Endometrial microvascular endothelial cells (primary cell): ENCODE results near the gene XPC. TPM values are rescaled to one million over a fixed set of nuclear protein-coding genes. Genes with fewer than 3 reads are reported as not detected.

Experiments
- in situ Hi-C: cut with HindIII; loops from 2 replicates; pipeline ENCODE4 v1.10.0; 2017; ENCODE audit warnings: low sequenced_read_pairs, low pct_unique_long_range_greater_than_20kb; ENCODE audit errors: inconsistent ontology term
- total RNA-seq: library from RNA; depleted of rRNA; stranded (reverse); fragments of >200 nt; gene quantifications from one replicate; pipeline ENCODE4 v1.2.3, GENCODE V29; 2015; ENCODE audit errors: inconsistent ontology term

Gene XPC
- total RNA-seq, 1 donor from 2014 or later, result 42.0 TPM

DNA sequence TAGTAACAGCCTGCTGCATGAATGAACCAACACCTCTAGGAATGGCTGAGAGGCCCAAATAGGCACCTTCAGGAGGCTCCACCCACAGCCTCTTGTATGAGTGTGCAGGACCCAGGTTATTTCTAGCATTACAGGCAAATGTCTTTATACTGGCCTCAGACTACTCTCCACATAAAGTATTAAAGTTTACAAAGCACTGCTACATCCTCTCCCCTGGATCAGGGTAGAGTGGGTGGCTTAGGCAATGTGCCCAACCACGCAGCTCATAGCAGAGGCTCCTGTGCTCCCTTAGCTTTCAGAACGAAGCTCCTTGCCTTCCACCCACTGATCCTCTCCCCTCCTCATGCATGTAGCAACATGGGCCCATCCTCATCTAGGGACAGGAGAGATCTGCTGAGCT lies 37.3 kb downstream of the XPC start:
- in situ Hi-C loops, result no loop called here

- in situ Hi-C loops, result no loop called here
Measured at GRCh38 chr3:14140668-14141067, 37.7 kb downstream of the XPC start.

DNA sequence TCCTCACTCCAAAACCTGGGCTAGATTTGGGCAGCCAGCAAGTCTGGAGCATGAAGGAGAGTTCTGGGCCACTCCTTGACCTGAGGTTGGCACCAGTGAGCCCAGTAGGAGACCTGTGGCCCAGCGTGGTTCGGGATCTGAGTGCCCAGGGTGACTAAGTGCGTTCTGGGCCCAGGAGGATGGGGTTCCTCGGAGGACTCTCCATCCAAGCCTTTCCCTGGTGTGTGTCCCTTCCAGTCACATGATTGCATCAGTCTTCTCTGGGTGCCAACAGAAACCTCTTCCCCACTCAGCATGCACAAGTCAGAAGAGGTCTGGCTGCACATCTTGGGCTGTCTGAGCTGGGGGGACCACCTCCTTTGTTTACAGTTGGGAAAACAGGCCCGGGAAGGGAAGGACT lies 38.6 kb downstream of the XPC start:
- in situ Hi-C loops, result no loop called here

GRCh38 chr3:14138878-14139655 lies 39.3 kb downstream of the XPC start:
- in situ Hi-C loops, result no loop called here

DNA sequence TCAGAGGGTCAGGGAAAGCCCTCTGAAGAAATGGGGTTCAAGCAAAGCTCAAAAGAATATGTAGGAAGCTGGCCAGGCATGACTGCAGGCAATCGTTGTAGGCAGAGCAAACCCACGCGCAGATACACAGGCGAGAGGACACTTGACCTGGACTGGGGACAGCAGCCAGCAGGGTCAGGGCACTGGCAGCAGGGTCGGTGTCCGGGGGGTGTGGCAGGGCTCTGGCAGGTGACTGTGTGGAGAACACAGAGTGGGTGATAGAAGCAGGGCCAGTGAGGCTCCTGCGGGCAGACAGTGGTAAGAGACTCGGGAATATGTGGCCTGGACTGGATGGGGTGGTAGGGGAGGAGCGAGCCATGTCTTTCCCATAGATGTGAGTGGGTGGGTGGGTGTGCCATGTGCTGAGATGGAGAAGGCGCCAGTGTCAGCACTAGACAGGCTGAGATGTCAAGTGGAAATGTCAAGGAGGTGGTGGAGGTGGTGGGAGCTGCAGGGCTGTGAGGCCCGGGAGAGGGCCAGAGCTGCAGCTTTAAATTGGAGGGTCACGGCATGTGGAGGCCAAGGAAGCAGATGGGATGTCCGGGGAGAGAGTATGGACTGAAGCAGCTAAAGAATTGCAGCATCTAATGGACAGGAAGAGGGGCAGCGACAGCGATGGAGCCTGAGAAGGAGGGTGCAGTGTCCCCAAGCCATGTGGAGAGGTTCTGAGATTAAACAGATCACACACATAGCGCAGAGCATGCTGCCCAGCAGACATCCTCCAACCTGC lies 40.1 kb downstream of the XPC start:
- in situ Hi-C loops, result no loop called here

DNA sequence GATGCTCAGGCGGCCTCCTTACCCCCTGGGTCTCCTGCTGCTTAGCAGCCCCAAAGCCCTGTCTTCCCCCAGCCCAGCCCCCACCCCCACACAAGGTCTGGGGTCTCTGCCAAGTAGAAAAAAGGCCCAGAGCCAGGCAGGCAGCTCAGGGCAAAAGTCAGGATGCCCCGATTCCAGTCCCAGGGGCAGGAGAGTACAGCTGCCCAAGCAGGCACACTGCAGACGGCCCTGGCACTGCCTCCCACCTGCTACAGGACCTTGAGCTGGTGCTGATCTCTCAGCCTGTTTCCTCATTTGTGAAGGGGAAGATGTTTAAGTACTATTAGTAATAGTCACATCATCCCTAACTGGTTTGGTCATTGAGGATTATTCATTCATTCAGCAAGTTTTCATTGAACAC lies 41.0 kb downstream of the XPC start:
- in situ Hi-C loops, result no loop called here

DNA sequence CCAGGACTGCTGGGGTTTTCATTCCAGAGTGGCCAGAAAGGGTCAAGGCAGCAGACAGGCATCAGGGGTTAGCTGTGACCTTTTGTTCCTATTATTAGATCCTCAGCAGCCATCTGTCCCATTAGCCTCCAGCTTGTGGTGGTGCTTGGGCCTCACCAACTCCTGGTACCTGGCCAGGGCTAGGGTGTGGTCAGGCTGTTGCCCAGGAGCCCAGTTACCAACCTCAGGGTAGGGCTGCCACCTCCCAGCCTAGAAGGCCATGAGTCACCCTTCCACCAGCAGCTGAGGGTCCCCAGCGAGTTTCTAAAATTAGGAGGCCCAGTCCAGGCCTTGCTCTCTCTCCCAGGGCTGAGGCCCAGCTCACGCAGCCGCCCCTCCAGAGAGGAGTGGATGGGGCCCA lies 41.4 kb downstream of the XPC start:
- in situ Hi-C loops, result no loop called here

DNA sequence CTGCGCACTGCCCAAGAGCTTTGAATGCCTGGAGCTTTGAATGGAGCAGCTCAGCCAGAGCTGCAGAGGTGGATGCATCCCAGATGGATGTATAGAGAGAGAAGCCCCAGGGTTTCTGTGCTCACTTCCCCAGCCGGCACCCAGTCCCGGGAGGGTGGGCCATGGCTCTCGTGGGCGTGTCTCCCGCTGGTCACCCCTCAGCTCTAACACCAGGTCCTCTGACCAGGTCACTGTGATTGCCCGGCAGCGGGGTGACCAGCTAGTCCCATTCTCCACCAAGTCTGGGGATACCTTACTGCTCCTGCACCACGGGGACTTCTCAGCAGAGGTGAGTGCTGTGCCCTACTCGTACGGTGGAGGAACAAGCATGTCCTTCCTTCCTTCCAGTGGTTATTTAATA lies 42.8 kb downstream of the XPC start:
- in situ Hi-C loops, result no loop called here

GRCh38 chr3:14134291-14134690 lies 44.1 kb downstream of the XPC start:
- in situ Hi-C loops, result no loop called here

- in situ Hi-C loops, result no loop called here
Measured at GRCh38 chr3:14133876-14134275, 44.5 kb downstream of the XPC start.

DNA sequence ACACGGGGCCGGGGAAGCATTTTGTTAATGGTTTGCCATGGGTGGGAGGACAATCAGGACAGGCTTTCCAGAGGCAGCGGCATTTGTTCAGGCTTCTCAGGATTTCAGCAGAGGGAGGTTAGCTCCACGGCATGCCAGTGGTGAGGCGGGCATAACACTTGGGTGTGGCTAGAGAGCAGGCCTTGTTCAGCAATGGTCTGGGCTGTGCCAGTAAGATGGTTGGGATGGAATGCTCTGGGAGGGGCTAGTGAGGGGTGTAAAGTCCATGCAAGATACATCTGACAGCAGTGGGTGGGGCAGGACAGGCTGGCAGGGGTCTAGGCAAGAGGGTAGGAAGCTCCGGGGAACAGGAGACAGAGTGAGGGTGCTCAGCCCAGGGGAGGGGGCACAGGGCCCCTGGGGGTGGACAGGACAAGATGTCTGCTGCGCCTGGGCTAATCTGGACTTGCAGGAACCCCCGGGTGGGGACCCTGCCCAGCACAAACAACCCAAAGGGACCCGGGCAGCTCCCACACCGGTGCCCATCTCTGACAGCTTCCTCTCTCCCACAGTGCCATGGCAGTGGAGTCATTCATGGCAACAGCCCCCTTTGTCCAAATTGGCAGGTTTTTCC lies 45.1 kb downstream of the XPC start:
- in situ Hi-C loops, result no loop called here

- in situ Hi-C loops, result no loop called here
Measured at GRCh38 chr3:14132689-14133088, 45.7 kb downstream of the XPC start.

- in situ Hi-C loops, result no loop called here
Measured at GRCh38 chr3:14132120-14132519, 46.3 kb downstream of the XPC start.

DNA sequence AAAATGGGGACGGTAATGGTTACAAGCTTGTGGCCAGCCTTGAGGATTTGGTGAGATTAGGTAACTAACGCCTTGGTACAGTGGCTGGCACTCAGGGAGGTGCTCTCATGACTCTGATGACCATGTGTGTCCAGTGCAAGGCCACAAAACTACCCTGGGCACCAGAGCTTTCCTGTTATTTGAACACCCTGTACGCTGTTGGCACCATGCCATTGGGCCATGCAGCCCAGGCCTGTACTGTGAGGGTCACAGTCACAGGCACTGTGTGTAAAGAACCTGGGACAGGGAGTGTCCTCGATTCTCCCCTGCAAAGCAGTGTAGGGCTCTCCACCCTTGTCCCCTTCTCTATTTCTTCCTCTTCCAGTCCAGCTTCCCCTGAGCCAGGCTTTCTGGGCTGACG lies 47.3 kb downstream of the XPC start:
- in situ Hi-C loops, result no loop called here

GRCh38 chr3:14130707-14131106 lies 47.7 kb downstream of the XPC start:
- in situ Hi-C loops, result no loop called here

- in situ Hi-C loops, result no loop called here
Measured at GRCh38 chr3:14130230-14130629, 48.2 kb downstream of the XPC start.

- in situ Hi-C loops, result no loop called here
Measured at GRCh38 chr3:14129296-14129695, 49.1 kb downstream of the XPC start.

DNA sequence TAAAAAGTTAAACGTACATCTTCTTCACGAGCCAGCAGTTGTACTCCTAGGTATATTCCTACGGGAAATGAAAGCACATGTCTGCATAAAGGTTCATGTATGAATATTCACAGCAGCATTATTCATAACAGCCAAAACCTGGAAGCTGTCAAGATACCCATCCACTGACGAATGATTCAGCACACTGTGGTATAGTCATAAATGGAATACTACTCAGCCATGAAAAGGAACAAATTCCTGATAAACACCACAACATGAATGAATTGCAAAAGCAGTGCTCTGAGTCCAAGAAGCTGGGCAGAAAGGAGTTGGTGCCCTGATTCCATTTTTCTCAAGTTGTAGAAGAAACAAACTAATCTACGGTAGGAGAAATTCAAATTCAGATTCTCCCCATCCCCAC lies 49.7 kb downstream of the XPC start:
- in situ Hi-C loops, result no loop called here

- in situ Hi-C loops, result no loop called here
Measured at GRCh38 chr3:14127516-14128161, 50.8 kb downstream of the XPC start.
